HG03135 (cell line): ENCODE data around the gene TOPBP1.
"Not testable (repeated sequence)": the region's sequence is repeated elsewhere in the genome, so short reads cannot be mapped to it uniquely, and the experiment has no call there.

Experiments
- ATAC-seq: cut with Tn5 transposase; IDR thresholded peaks from one replicate; pipeline ENCODE4 v1.9.1; 2021; ENCODE audit warnings: mild to moderate bottlenecking, moderate library complexity; ENCODE audit not compliant: unreplicated experiment

TOPBP1 gene

DNA sequence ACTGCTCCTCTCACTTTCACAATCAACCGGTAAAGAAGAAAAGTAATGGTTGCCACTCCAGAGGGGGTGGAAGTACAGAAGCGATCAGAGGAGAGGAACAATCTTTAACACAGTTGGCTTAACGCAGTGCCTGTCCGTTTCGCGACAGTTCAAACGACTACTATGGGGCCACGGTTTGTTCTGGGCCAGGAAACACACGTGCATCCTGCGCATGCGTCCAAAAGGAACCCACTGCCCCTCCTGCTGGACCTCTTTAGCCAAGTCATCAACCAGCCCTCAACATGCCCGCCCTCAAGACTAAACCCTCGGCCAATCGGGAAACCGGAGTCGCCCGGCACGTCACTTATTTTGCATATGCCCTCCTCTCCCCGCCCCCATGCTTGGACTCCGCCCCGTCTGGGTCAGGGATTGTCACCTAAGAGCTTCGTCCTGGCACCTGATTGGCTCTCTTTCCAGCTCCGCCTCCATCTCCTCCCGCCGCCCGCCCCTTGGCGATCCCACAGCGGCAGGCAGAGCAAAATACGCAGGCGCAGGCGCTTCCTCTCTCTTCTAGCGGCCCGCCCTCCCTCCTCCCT lies 88.6 kb downstream of the TOPBP1 start:
- peak; percentile 82 for ATAC-seq

DNA sequence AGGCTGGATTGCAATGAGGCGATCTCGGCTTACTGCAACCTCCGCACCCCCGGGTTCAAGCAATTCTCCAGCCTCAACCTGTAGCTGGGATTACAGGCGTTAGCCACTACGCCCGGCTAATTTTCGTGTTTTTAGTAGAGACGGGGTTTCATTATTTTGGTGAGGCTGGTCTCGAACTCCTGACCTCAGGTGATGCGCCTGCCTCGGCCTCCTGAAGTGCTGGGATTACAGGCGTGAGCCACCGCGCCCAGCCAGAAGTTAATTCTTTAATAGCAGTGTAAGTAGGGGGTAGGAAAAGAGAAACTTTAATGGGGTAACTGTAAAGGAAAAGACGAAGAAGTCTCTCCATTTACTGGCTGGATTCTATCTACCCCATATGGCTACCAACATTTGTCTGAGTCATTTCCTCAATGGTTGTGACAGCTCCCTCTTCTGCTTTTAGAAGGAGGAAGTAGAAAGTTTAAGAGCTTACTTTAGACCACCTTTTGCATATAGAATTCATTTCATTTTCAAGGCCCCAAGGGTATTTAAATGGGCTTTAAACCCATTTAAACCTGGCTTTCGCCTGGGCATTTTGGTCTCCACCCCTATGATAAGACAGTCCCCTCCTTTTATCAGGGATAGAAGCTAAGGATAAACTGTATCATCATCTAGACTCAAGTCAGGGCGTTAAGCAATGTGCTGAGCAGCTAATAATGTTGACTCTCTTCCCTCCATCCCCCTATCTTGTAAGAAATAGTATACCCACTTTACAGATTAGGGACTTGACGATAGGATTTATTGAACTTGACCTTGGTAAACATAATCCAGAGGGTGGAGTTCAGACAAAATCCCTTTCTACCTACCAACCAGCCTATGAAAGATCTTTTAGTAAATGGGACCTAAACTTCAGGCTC lies 89.3 kb downstream of the TOPBP1 start:
- ATAC-seq = no peak

DNA sequence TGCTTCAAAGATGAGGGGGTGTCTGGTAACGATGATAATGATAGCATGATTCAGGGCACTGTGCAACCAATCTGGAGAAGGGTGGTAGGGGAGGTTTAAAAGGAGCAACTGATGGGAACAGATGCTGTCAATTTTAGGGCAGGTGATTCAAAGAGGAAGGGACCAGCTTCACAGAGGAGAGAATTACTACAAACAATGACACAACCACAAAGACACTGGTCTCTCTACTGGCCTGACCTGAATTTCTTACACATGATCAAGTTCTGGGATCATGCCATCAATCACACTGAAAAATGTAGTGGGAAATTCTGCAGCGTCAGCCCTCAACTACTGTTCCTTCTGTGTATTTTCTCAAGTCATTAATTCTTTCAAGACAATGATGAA lies 90.8 kb downstream of the TOPBP1 start:
- ATAC-seq = no peak

DNA sequence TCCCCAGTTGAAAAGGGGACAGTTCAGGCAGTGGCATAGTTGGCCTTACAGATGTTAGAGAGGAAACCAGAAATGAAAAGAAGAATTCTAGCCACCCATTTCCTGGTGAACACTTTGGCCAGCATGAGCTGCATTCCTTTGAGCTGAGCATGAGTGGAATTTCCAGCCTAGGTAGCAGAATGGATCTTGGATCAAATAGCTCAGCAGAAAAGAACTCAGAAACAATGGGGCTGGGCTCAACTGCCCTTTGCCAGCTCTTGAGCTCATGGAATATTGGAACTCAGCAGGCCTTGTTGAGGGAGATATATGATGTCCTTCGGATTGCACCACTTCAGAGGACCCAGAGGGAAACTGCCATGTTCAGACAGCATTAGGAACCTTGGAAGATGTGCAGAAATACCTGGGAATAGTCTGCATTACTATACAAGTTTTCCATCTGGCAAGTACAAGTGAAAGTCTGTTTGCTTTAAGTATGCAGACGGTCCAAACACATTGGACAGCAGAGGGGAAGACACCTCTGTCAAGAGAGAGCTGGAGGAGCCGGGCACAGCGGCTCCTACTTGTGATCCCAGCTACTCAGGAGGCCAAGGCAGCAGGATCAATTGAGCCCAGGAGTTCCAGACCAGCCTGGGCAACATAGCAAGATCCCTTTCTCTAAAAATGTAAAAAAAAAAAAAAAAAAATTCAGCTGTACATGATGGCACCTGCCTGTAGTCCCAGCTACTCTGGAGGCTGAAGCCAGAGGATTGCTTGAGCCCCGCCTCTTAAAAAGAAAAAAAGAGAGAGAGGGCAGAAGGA lies 91.4 kb downstream of the TOPBP1 start:
- ATAC-seq = no peak

DNA sequence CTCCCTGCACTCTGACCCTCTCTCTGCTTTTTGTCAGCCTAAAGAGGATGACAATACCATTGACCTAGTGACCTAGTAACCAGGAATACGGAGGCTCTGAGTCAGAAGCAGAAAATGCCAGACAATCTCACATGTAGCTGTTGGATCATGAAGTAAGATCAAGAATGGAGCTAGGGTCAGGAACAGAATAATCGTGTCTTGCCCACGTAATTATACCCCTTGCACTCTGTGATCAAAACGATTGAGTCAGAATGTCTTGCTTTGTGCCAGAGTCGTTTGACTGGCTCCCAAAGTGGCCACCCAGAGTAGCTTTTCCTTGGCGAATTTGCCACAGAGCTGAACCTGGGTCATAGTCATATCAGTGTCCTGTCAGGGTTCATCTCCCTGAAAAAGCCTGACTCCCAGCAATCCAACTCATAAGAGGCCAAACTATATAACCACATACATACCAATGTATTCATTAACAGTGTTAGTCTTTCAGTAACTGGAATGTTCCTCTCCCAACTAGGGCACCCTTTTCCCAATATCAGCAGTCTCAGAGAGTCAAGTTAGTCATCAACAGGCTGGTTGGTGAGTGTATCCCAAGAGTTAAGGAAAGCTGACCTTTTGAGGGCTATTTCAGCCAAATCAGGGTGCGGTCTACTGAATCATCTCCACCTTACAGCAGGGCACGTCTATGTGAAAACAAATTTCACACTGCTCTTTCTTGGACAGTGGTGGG lies 93.3 kb downstream of the TOPBP1 start:
- ATAC-seq = no peak

DNA sequence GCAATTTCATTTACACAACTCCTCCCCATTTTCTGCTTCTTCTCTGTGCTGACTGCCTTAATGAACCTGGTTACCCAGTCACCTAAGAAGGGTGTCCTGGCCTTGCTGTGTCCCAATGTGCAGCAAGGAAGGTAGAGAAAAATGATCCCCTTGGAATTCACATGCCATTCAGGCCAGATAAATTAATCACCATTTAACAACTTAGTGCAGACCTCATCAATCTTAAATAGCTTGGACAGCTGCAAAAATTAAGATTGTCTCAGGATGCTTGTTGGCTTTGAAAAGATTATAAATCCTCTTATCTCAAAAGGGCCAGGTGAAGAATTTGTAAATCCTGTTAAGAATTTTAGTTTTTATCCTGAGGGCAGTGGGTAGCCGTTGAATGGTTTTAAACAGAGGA lies 97.9 kb downstream of the TOPBP1 start:
- no peak for ATAC-seq

DNA sequence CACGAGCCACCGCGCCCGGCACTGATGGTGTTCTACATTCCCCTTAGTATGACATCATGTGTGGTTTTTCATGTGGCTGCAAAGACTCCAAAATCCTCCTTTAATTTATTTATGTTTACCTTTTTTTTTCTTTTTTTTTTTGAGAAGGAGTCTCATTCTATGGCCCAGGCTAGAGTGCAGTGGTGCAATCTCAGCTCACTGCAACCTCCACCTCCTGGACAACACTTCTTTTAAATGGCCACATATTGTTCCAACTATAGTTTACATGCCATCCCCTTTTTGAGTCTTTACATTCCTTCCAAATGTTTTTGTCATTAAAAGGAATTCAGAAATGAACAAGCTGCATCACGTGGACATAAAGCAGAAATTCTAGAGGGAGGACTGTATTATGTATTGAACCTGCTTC lies 98.6 kb downstream of the TOPBP1 start:
- ATAC-seq = no peak

DNA sequence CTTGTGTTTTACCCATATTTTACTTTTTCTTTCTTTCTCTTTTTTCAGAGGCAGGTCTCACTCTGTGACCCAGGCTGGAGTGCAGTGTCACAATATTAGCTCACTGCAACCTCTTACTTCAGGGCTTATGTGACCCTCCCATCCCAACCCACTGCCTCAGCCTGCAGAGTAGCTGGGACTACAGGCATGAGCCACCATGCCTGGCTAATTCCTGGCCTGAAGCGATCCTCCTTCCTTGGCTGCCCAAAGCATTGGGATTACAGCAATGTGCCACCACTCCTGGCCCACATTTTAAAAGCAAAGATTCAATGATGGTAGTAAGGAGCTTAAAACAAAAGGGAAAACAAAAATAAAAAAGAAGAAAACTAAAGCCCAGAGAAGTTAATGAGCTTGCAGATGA lies 99.4 kb downstream of the TOPBP1 start:
- ATAC-seq = no peak

DNA sequence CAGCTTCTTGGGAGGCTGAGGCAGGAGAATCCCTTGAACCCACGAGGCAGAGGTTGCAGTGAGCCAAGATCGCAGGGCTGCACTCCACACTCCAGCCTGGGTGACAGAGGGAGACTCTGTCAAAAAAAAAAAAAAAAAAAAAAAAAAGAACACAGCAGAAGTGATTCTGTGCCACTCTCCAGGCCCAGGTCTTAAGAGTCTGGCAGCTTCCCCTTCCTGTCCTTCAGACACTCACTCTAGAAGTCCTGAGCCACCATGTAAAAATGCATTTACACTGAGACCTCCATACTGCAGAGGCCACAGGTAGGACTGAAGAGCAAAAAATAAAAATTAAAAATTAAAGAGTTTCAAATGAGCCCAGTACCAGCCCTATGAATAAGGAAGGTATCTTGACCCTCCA lies 100.1 kb downstream of the TOPBP1 start:
- ATAC-seq = no peak

DNA sequence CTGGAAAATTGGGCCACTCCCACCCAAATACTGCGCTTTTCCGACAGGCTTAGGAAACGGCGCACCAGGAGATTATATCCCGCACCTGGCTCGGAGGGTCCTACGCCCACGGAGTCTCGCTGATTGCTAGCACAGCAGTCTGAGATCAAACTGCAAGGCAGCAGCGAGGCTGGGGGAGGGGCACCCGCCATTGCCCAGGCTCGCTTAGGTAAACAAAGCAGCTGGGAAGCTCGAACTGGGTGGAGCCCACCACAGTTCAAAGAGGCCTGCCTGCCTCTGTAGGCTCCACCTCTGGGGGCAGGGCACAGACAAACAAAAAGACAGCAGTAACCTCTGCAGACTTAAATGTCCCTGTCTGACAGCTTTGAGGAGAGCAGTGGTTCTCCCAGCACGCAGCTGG lies 110.2 kb downstream of the TOPBP1 start:
- not testable (repeated sequence) for ATAC-seq
